Activated T-helper 17 cell treated with anti-CD3 and anti-CD28 coated beads, Interleukin-2, amount 50 U/mL, for 72 hours (primary cell): ENCODE data around the gene PARP1. TPM values are rescaled to one million over a fixed set of nuclear protein-coding genes. Genes with fewer than 3 reads are reported as not detected.
"Not testable (repeated sequence)": the region's sequence is repeated elsewhere in the genome, so short reads cannot be mapped to it uniquely, and the experiment has no call there.

Experiments
- ATAC-seq: fragments of 150-1000 bp; cut with Tn5 transposase; replicated peaks from 2 replicates; pipeline ENCODE4 v1.10.0; 2021; ENCODE audit warnings: mild to moderate bottlenecking, moderate library complexity
- H3K27ac Mint-ChIP-seq: one replicate; pipeline ENCODE4 v1.8.0; 2022; ENCODE audit warnings: mixed read lengths
- H3K27me3 Mint-ChIP-seq: one replicate; pipeline ENCODE4 v1.8.0; 2022; ENCODE audit warnings: mixed read lengths
- H3K36me3 Mint-ChIP-seq: one replicate; pipeline ENCODE4 v1.8.0; 2022; ENCODE audit warnings: low read depth, mild to moderate bottlenecking, mixed read lengths
- H3K4me1 Mint-ChIP-seq: one replicate; pipeline ENCODE4 v1.8.0; 2022; ENCODE audit warnings: mixed read lengths
- H3K4me3 Mint-ChIP-seq: one replicate; pipeline ENCODE4 v1.8.0; 2022; ENCODE audit warnings: mild to moderate bottlenecking, mixed read lengths
- H3K9me3 Mint-ChIP-seq: one replicate; pipeline ENCODE4 v1.8.0; 2022; ENCODE audit warnings: mixed read lengths
- total RNA-seq, 2 donors: library from RNA; stranded (reverse); gene quantifications; one replicate each; pipeline ENCODE4 v1.2.3, GENCODE V29; 2022

The PARP1 gene
- total RNA-seq, 2 donors from 2014 or later, result 147 to 268 TPM

DNA sequence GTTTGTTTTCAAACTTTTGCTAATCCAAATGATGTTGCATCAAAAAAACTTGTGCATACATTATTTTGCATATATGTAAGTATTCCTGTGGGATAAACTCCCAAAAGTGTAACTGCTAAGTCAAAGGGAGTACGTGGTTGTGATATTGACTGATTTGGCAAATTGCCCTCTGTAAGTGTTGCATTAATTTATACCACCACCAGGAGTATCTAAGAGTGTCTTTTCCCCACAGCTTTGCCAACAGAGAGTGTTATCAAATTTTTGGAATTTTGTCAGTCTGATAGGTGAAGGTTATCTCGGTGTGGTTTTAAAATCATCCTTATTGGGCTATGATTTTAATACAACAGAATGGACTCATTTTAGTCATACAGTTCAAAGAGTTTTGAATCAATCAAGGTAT lies 30.1 kb upstream of the PARP1 start:
- H3K27me3 Mint-ChIP-seq, result no peaks in the 10 kb centered on the region
- no peak for ATAC-seq
- H3K9me3 Mint-ChIP-seq, result no peaks in the 10 kb centered on the region
- no peak overlapping the region for H3K4me3 Mint-ChIP-seq
- H3K36me3 Mint-ChIP-seq, result no peaks in the 10 kb centered on the region
- H3K4me1 Mint-ChIP-seq, result no peaks in the 10 kb centered on the region
- H3K27ac Mint-ChIP-seq, result no peak overlapping the region

DNA sequence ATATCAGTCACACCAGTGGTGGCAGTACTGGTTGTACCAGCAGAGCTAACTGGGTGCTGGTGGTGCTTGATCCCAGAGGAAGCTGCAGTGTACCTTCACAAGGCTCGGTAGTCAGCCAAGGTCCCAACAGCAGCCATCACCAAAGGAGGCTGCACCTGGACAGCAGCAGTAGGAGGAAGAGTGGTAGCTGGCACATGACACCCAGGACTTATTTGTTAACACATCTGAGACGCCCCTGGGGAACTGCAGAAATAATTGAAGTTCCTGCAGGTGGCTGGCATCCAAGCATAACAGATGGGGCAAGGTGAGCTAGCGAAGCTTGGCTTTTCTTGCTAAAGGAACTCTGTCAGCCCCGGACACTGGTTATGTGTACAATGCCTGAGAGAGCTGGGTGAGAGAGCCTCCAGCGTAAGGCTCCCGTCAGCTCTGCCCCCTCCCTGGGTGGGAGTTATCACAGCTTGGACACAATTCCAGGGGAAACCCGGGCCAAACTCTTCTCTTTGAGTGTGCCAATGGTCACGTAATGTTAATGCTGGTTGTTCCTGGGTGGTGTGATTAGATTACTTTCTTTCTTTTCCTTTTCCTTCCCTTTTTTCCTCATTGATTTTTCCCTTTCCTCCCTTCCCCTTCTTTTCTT lies 29.1 kb upstream of the PARP1 start:
- no peaks in the 10 kb centered on the region for H3K36me3 Mint-ChIP-seq
- H3K9me3 Mint-ChIP-seq, result no peaks in the 10 kb centered on the region
- no peak for ATAC-seq
- H3K27ac Mint-ChIP-seq, result no peak overlapping the region
- H3K4me1 Mint-ChIP-seq, result no peaks in the 10 kb centered on the region
- no peak overlapping the region for H3K4me3 Mint-ChIP-seq
- H3K27me3 Mint-ChIP-seq, result no peaks in the 10 kb centered on the region

DNA sequence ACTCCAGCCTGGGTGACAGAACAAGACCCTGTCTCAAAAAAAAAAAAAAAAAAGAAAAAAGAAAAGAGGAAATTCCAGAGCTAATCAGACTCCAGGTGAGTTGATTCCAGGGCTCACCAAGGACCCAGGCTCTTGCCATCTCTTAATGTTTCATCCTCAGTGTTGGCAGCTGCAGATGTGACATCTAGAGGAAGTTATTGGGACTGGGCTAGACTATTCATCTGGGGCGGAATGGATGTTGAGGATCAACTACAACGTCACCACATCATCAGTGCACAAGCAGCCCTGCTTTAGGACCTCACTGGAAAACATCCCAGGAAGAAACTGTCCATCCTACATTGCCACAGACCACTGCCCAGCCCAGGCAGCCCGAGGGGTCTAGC lies 28.6 kb upstream of the PARP1 start:
- ATAC-seq, result no peak
- no peaks in the 10 kb centered on the region for H3K9me3 Mint-ChIP-seq
- no peaks in the 10 kb centered on the region for H3K36me3 Mint-ChIP-seq
- H3K27me3 Mint-ChIP-seq, result no peaks in the 10 kb centered on the region
- H3K27ac Mint-ChIP-seq, result no peak overlapping the region
- H3K4me1 Mint-ChIP-seq, result no peaks in the 10 kb centered on the region
- no peak overlapping the region for H3K4me3 Mint-ChIP-seq

- H3K27me3 Mint-ChIP-seq, result no peaks in the 10 kb centered on the region
- no peak for ATAC-seq
- H3K36me3 Mint-ChIP-seq, result no peaks in the 10 kb centered on the region
- no peaks in the 10 kb centered on the region for H3K9me3 Mint-ChIP-seq
- no peak overlapping the region for H3K27ac Mint-ChIP-seq
- H3K4me1 Mint-ChIP-seq, result no peaks in the 10 kb centered on the region
- no peak overlapping the region for H3K4me3 Mint-ChIP-seq
Measured at GRCh38 chr1:226433341-226433720, 25.4 kb upstream of the PARP1 start.

DNA sequence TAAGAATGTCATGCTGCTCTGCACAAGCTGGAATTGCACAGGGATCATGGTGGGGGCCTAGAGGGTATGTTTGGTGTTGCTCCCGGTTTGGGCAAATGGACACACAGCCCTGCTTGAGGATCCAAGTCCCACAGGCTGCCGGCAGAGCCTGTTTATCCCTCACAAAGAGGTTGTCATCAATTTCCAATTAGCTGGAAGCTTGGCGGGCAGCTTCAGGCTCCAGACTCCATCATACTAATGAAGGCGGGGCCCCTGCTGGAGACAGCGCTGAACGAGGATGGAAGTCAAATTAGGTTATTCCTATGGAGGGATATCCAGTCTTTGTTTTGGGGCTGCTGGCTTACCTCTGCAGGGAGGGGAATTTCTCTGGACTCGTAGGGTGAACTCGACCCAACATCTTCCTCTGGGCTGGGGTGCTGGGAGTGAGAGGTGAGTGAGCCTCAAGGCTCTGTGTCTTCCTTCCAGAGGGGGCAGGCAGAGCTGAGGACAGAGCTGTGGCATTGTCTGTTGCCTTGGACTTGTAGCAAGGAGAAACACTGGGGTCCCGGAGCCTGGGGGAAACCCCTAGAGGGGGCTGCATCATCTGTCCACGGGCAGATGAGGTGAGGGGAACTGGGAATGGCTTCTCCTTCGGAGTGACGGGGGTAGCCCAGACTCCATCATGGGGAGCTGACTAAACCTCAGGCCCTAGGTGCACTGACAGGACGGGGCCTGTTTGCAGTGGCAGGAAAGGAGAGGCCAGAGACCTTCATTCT lies 24.9 kb upstream of the PARP1 start:
- no peak overlapping the region for H3K27ac Mint-ChIP-seq
- H3K36me3 Mint-ChIP-seq, result no peaks in the 10 kb centered on the region
- H3K9me3 Mint-ChIP-seq, result no peaks in the 10 kb centered on the region
- no peaks in the 10 kb centered on the region for H3K27me3 Mint-ChIP-seq
- no peak overlapping the region for H3K4me3 Mint-ChIP-seq
- no peak for ATAC-seq
- H3K4me1 Mint-ChIP-seq, result no peaks in the 10 kb centered on the region

DNA sequence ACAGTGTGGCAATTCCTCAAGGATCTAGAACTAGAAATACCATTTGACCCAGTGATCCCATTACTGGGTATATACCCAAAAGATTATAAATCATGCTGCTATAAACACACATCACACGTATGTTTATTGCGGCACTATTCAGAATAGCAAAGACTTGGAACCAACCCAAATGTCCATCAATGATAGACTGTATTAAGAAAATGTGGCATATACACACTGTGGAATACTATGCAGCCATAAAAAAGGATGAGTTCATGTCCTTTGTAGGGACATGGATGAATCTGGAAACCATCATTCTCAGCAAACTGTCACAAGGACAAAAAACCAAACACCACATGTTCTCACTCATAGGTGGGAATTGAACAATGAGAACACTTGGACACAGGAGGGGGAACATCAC lies 24.0 kb upstream of the PARP1 start:
- not testable (repeated sequence) for H3K36me3 Mint-ChIP-seq, H3K27me3 Mint-ChIP-seq, H3K4me1 Mint-ChIP-seq, ATAC-seq, H3K4me3 Mint-ChIP-seq, H3K9me3 Mint-ChIP-seq, H3K27ac Mint-ChIP-seq

- H3K27me3 Mint-ChIP-seq, result no peaks in the 10 kb centered on the region
- ATAC-seq, result no peak
- H3K27ac Mint-ChIP-seq, result no peak overlapping the region
- no peaks in the 10 kb centered on the region for H3K36me3 Mint-ChIP-seq
- H3K4me3 Mint-ChIP-seq, result no peak overlapping the region
- no peaks in the 10 kb centered on the region for H3K9me3 Mint-ChIP-seq
- no peaks in the 10 kb centered on the region for H3K4me1 Mint-ChIP-seq
Measured at GRCh38 chr1:226429858-226430715, 22.2 kb upstream of the PARP1 start.

DNA sequence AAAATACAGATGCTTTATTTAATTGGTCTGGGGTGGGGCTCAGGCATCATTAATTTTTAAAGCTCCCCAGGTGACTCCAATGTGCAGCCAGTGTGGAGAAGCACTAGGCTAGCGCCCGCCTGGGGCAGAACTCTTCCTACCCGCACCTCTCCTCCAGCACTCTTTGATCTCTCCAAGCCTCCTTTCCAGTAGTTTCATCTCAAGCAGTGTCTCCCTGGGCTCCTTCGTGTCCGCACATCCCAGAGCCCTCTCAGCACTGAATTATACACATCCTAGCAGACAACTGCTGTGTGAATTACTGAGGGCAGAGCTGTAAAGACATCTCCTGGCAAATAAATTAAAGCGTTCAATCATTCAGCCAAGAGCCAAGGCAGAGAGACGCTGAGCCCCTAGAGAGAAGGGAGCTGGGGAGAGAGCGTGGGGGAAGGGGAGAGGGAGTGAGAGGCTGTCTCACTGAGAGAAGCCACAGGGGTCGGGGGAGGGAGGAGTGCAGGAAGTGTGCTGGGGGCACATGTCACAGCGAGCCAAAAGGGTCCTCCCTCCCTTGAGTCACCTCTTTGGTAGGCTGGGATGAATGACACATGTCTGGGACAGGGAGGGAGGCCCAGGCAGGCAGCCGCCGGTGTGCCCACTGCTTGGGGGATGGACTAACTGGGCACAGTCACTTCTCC lies 21.0 kb upstream of the PARP1 start:
- Mint-ChIP-seq H3K27ac (no peak overlapping the region), H3K4me1 (no peaks in the 10 kb centered on the region), H3K9me3 (no peaks in the 10 kb centered on the region), H3K4me3 (no peak overlapping the region), H3K27me3 (no peaks in the 10 kb centered on the region), H3K36me3 (no peaks in the 10 kb centered on the region)
- no peak for ATAC-seq

DNA sequence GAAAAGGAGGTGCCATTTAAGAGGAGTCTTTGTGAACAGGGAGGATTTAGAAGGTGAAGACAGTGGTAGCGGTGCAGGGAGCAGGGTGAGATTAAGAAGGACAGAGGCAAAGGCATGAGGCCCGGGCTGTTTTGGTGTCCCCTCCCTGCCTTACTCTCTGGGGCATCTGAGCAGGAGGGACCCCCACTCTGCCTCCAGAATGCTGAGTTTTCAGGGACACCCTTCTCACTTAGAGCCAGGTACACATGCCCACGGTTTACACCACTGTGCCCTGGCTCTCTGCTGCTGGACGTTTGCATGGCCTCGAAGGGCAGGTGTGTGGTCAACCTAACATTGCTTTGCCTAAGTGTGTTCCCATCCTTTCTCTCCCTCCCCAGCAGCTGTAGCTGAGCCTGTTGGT lies 20.5 kb upstream of the PARP1 start:
- Mint-ChIP-seq H3K27ac (no peak overlapping the region), H3K4me3 (no peak overlapping the region), H3K27me3 (no peaks in the 10 kb centered on the region), H3K4me1 (no peaks in the 10 kb centered on the region), H3K9me3 (no peaks in the 10 kb centered on the region), H3K36me3 (no peaks in the 10 kb centered on the region)
- no peak for ATAC-seq

DNA sequence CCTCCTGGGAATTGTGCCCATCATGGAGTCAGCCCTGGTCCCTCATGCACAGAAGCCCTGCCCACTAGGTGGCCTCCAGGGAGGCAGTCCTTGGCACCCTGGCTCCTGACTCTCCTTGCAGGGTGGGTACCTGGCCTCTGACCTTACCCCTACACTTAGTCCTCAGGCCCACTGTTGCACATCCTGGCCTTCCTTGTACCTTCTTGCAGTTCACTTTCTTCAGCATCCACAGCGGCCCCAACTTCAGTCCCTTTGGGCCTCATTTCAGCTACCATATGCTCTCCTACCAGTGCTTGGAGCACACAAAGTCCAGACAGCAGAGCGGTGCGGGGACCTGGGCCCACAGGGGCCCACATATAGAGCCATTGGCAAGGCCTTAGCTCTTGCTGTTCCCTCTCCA lies 19.2 kb upstream of the PARP1 start:
- Mint-ChIP-seq H3K27me3 (no peaks in the 10 kb centered on the region), H3K9me3 (no peaks in the 10 kb centered on the region), H3K36me3 (no peaks in the 10 kb centered on the region), H3K27ac (no peak overlapping the region), H3K4me3 (no peak overlapping the region), H3K4me1 (no peaks in the 10 kb centered on the region)
- no peak for ATAC-seq

DNA sequence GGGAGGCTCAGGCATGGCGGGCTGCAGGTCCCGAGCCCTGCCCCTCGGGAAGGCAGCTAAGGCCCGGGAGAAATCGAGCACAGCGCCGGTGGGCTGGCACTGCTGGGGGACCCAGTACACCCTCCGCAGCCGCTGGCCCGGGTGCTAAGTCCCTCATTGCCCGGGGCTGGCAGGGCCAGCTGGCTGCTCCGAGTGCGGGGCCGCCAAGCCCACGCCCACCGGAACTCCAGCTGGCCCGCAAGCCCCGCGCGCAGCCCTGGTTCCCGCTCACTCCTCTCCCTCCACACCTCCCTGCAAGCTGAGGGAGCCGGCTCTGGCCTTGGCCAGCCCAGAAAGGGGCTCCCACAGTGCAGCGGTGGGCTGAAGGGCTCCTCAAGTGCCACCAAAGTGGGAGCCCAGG lies 18.5 kb upstream of the PARP1 start:
- not testable (repeated sequence) for H3K36me3 Mint-ChIP-seq, ATAC-seq, H3K4me3 Mint-ChIP-seq, H3K27ac Mint-ChIP-seq, H3K27me3 Mint-ChIP-seq, H3K4me1 Mint-ChIP-seq, H3K9me3 Mint-ChIP-seq

GRCh38 chr1:226425431-226426031 lies 17.6 kb upstream of the PARP1 start:
- H3K9me3 Mint-ChIP-seq, result no peaks in the 10 kb centered on the region
- no peaks in the 10 kb centered on the region for H3K27me3 Mint-ChIP-seq
- H3K36me3 Mint-ChIP-seq, result no peaks in the 10 kb centered on the region
- H3K4me3 Mint-ChIP-seq, result peak overlapping the region; percentile 82
- H3K27ac Mint-ChIP-seq, result peak overlapping the region; percentile 46
- H3K4me1 Mint-ChIP-seq, result no peaks in the 10 kb centered on the region
- peak; percentile 16 for ATAC-seq

DNA sequence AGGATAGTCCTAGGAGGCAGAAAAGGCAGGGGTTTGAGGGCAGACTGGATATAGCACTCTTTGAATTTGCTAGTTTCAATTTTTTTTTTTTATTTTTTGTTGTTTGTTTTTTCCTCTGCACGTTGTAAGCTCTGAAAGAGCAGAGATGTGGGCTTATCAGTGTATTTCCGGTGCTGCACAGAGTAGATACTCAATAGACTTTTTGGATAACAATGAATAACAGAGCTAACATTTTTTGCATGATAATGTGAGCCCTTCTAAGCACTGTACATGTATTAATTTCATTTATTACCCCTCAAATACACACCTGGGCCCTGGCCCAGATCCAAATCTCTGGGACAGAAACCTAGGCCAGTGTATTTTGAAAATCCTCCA lies 17.1 kb upstream of the PARP1 start:
- Mint-ChIP-seq H3K36me3 (no peaks in the 10 kb centered on the region), H3K4me3 (no peak overlapping the region), H3K27me3 (no peaks in the 10 kb centered on the region), H3K27ac (no peak overlapping the region), H3K4me1 (no peaks in the 10 kb centered on the region), H3K9me3 (no peaks in the 10 kb centered on the region)
- no peak for ATAC-seq

- H3K27me3 Mint-ChIP-seq, result no peaks in the 10 kb centered on the region
- H3K9me3 Mint-ChIP-seq, result no peaks in the 10 kb centered on the region
- H3K4me1 Mint-ChIP-seq, result no peaks in the 10 kb centered on the region
- H3K4me3 Mint-ChIP-seq, result no peak overlapping the region
- no peaks in the 10 kb centered on the region for H3K36me3 Mint-ChIP-seq
- no peak overlapping the region for H3K27ac Mint-ChIP-seq
- peak; percentile 44 for ATAC-seq
Measured at GRCh38 chr1:226424221-226425003, 16.5 kb upstream of the PARP1 start.
